Measurements from ENCODE around the gene ZNF146. TPM values are rescaled to one million over a fixed set of nuclear protein-coding genes. Genes with fewer than 3 reads are reported as not detected.
A peak's percentile ranks its signal among the peaks of the same experiment; 100 is the strongest.

The ZNF146 gene
- total RNA-seq, 6 donors from 2014 or later = 25.3 to 68.5 (median 43.2) TPM

- ATAC-seq (ENCODE audit: low FRiP score in 2 of 2) (peak in 1 of 2 donors; percentile 28), DNase-seq (peak in 1 of 2 donors; percentile 50)
- Histone ChIP-seq H3K27ac (no peak overlapping the region), H3K4me3 (peak overlapping the region; percentile 32 to 53 (median 44)), H3K4me1 (peaks cover 0 to 3% (median 0%) of the 10 kb centered on the region in 4 donors), H3K9me3 (peaks cover 0 to 41% (median 17%) of the 10 kb centered on the region in 4 donors), H3K36me3 (no peaks in the 10 kb centered on the region), H3K27me3 (no peaks in the 10 kb centered on the region)
- TF ChIP-seq POLR2A (IDR thresholded peaks at IDR 0.05) (no peak), POLR2AphosphoS5 (IDR thresholded peaks at IDR 0.05) (no peak), CTCF (IDR thresholded peaks at IDR 0.05) (no peak), EP300 (IDR thresholded peaks at IDR 0.05) (no peak)
- WGBS, 2 donors = 59 to 94% methylated on average over 13 to 35 of the region's 42 CpGs
Measured at GRCh38 chr19:36256853-36257519, 42.1 kb downstream of the ZNF146 start.

DNA sequence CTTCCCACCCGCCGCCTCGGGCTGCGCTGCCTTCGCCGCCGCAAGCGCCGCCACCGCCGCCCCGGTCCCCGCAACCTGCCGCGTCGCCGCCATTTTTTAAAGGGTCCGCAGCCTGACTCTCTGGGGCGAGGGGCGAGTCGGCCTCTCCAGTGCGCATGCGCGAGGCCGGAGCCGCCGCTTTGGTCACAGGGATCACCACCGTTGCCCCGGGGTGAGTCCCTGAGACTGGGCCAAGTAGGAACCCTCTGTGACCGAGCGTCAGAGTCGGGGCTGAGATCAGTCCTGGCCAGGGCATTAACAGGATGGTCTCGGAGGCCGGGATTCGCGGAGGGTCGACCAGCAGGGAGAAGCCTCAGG lies 42.6 kb downstream of the ZNF146 start:
- no peaks in the 10 kb centered on the region for H3K36me3 ChIP-seq
- WGBS, 2 donors = 10 to 11% methylated on average over 6 to 37 of the region's 37 CpGs
- ATAC-seq (ENCODE audit: low FRiP score in 2 of 2) = peak; percentile 37 to 81

DNA sequence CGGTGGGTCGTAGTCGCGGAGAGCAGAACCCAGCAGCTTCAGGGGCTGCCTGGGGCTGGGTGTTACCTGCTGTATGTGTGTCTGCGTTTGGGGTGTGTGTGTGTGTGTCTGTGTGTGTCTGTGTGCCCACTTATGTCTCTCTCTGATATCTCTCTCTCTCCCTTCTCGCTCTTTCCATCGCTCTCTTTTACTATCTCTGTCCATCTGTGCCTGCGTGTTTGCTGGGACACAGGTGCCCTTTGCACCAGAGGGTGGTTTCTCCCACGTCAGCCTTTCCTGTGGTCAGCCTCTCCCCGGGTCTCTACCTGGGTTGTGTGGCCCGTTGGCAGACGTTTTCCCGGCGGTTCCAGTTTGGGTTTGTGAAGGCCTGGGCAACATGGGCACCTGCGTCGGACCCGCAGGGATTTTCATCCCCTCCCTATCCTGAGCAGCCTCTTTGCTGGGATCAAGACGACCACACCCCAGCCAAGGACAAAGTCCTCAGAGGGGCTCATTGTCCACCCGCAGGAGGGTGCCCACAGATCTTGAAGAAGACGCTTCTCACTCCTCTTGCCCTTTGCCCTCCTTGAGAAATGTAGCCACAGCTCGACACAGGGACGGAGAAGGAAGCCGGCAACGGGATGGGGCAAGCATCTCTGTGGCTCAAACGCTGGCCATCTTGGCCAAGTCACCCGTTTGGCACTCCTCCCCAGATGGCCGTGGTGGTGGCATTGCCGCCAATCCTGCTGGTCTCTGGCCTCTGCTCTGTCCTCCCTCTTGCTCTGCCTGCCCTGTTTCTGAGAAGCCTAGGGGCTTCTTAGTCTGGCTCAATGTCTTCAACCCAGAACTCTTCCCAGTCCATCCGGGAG lies 43.3 kb downstream of the ZNF146 start:
- Histone ChIP-seq H3K27me3 (no peaks in the 10 kb centered on the region), H3K36me3 (no peaks in the 10 kb centered on the region), H3K4me1 (peaks cover 0 to 3% (median 0%) of the 10 kb centered on the region in 4 donors), H3K27ac (no peak overlapping the region), H3K4me3 (peak overlapping the region in 3 of 4 donors; percentile 41 to 53 (median 48)), H3K9me3 (peaks cover 0 to 35% (median 15%) of the 10 kb centered on the region in 4 donors)
- WGBS, 2 donors = 90 to 92% methylated on average over 26 to 29 of the region's 29 CpGs
- TF ChIP-seq CTCF (IDR thresholded peaks at IDR 0.05) (no peak), POLR2A (IDR thresholded peaks at IDR 0.05) (no peak), POLR2AphosphoS5 (IDR thresholded peaks at IDR 0.05) (no peak), EP300 (IDR thresholded peaks at IDR 0.05) (no peak)
- DNase-seq (no peak), ATAC-seq (ENCODE audit: low FRiP score in 2 of 2) (no peak)

More for the DNA sequence above, 42.6 kb downstream of the ZNF146 start:
- peaks cover 0 to 3% (median 0%) of the 10 kb centered on the region in 4 donors for H3K4me1 ChIP-seq
- no peak for TF ChIP-seq POLR2A (IDR thresholded peaks at IDR 0.05)
- no peak for TF ChIP-seq POLR2AphosphoS5 (IDR thresholded peaks at IDR 0.05)
- no peak for TF ChIP-seq CTCF (IDR thresholded peaks at IDR 0.05)
- TF ChIP-seq EP300 (IDR thresholded peaks at IDR 0.05) = no peak
- H3K27ac ChIP-seq = no peak overlapping the region
- peak in 1 of 2 donors; percentile 85 for DNase-seq
- H3K9me3 ChIP-seq = peaks cover 0 to 35% (median 15%) of the 10 kb centered on the region in 4 donors
- no peaks in the 10 kb centered on the region for H3K27me3 ChIP-seq
- peak overlapping the region; percentile 32 to 53 (median 44) for H3K4me3 ChIP-seq

DNA sequence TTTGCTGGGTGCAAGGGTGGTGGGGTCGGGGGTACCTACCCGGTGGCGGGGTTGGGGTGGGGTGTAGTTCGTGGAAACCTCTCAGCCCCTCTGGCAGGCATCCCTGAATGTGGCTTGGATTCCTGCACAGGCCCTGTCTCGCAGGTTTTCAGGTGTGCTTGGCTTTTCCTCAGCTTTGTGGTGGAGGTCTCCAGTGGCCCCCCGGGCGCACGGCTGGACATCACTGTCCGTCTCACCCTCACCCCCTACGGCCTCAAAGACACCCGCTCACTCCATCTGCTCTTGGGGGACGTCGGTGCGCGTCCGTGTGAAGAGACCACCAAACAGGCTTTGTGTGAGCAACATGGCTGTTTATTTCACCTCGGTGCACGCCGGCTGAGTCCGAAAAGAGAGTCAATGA lies 44.3 kb downstream of the ZNF146 start:
- H3K4me1 ChIP-seq = peaks cover 0 to 3% (median 0%) of the 10 kb centered on the region in 4 donors
- DNase-seq (no peak), ATAC-seq (ENCODE audit: low FRiP score in 2 of 2) (no peak)
- H3K4me3 ChIP-seq = no peak overlapping the region
- no peak overlapping the region for H3K27ac ChIP-seq
- 93 to 97% methylated on average over 16 to 20 of the region's 20 CpGs for WGBS, 2 donors
- no peak for TF ChIP-seq POLR2A (IDR thresholded peaks at IDR 0.05)
- no peak for TF ChIP-seq EP300 (IDR thresholded peaks at IDR 0.05)
- no peak for TF ChIP-seq POLR2AphosphoS5 (IDR thresholded peaks at IDR 0.05)
- TF ChIP-seq CTCF (IDR thresholded peaks at IDR 0.05) = no peak
- peaks cover 0 to 30% (median 15%) of the 10 kb centered on the region in 4 donors for H3K9me3 ChIP-seq
- no peaks in the 10 kb centered on the region for H3K36me3 ChIP-seq
- H3K27me3 ChIP-seq = no peaks in the 10 kb centered on the region

Measured in upper lobe of left lung (tissue), 6 donors.